IMR-90 (cell line): ENCODE data around the gene SRPK2. TPM values are rescaled to one million over a fixed set of nuclear protein-coding genes. Genes with fewer than 3 reads are reported as not detected.
"Not testable (repeated sequence)": the region's sequence is repeated elsewhere in the genome, so short reads cannot be mapped to it uniquely, and the experiment has no call there.

Experiments used
- ATAC-seq: fragments of 200-7000 bp; cut with Tn5 transposase; 2 replicates; pipeline ENCODE4 v1.9.1; 2020; ENCODE audit warnings: low read depth, mild to moderate bottlenecking, moderate library complexity
- BruUV-seq: library from RNA; stranded (reverse); fragments of 400-500 nt; replicated peaks from 2 replicates; lab custom pipeline; 2021; lab: Mats Ljungman, UMichigan
- CTCF ChIA-PET: fragments of 300-600 bp; formaldehyde crosslinking; extraction: SDS; loops from one replicate; lab custom pipeline; 2021; ENCODE audit warnings: antibody characterized with exemption; lab: Yijun Ruan, JAX
- POLR2A ChIA-PET: fragments of 300-600 bp; sonication (Branson Sonifier 250); formaldehyde crosslinking; loops from one replicate; lab custom pipeline; 2022; ENCODE audit warnings: antibody characterized with exemption; ENCODE audit not compliant: unreplicated experiment; lab: Charles Lee
- DNase-seq: peaks from one replicate; pipeline ENCODE4 v3.0.0; 2013
- H2AFZ ChIP-seq: replicated peaks from 2 replicates; pipeline ENCODE3; 2013; ENCODE audit warnings: low read length, mild to moderate bottlenecking; ENCODE audit not compliant: poor library complexity
- H2AK5ac ChIP-seq: 2 replicates; pipeline ENCODE4 v1.6.1; 2013; ENCODE audit warnings: low read depth, low read length, inconsistent platforms
- H2AK9ac ChIP-seq: replicated peaks from 2 replicates; pipeline ENCODE3; 2013; ENCODE audit warnings: mild to moderate bottlenecking, low read depth, low read length, moderate library complexity; ENCODE audit not compliant: poor library complexity
- H2BK120ac ChIP-seq: 2 replicates; pipeline ENCODE4 v1.6.1; 2013; ENCODE audit warnings: low read depth, low read length, inconsistent platforms
- H2BK15ac ChIP-seq: 3 replicates; pipeline ENCODE4 v1.6.1; 2013; ENCODE audit warnings: low read depth, low read length, inconsistent platforms
- H2BK20ac ChIP-seq: 2 replicates; pipeline ENCODE4 v1.6.1; 2013; ENCODE audit warnings: low read depth, mild to moderate bottlenecking, inconsistent platforms, low read length, moderate library complexity
- H2BK5ac ChIP-seq: 2 replicates; pipeline ENCODE4 v1.6.1; 2013; ENCODE audit warnings: mild to moderate bottlenecking, low read depth, low read length, inconsistent platforms; ENCODE audit not compliant: poor library complexity, severe bottlenecking
- H3K14ac ChIP-seq: replicated peaks from 2 replicates; pipeline ENCODE4 v1.6.1; 2013; ENCODE audit warnings: low read depth, low read length, inconsistent platforms
- H3K18ac ChIP-seq: 2 replicates; pipeline ENCODE4 v1.6.1; 2013; ENCODE audit warnings: low read depth, low read length, control low read depth
- H3K23ac ChIP-seq: 2 replicates; pipeline ENCODE4 v1.6.1; 2013; ENCODE audit warnings: low read depth, low read length, inconsistent platforms
- H3K27ac ChIP-seq: 2 replicates; pipeline ENCODE4 v1.5.1; 2013; ENCODE audit warnings: mild to moderate bottlenecking, control low read depth, low read length; ENCODE audit not compliant: insufficient read depth
- H3K27me3 ChIP-seq: 2 replicates; pipeline ENCODE4 v1.6.1; 2013; ENCODE audit warnings: low read length; ENCODE audit not compliant: control insufficient read depth, insufficient read depth
- H3K36me3 ChIP-seq: 2 replicates; pipeline ENCODE4 v1.6.1; 2013; ENCODE audit warnings: low read length, mixed read lengths; ENCODE audit not compliant: control insufficient read depth, insufficient read depth
- H3K4ac ChIP-seq: 2 replicates; pipeline ENCODE4 v1.6.1; 2013; ENCODE audit warnings: low read depth, low read length, inconsistent platforms
- H3K4me1 ChIP-seq: 2 replicates; pipeline ENCODE4 v1.6.1; 2013; ENCODE audit warnings: low read length, mixed read lengths; ENCODE audit not compliant: control insufficient read depth, insufficient read depth
- H3K4me2 ChIP-seq: 2 replicates; pipeline ENCODE4 v1.6.1; 2013; ENCODE audit warnings: low read depth, mild to moderate bottlenecking, control low read depth, low read length, moderate library complexity
- H3K4me3 ChIP-seq: 2 replicates; pipeline ENCODE4 v1.5.1; 2013; ENCODE audit warnings: low read depth, mild to moderate bottlenecking, control low read depth, low read length, moderate library complexity; ENCODE audit not compliant: insufficient read depth
- H3K56ac ChIP-seq: 2 replicates; pipeline ENCODE4 v1.6.1; 2013; ENCODE audit warnings: low read length, inconsistent platforms; ENCODE audit not compliant: insufficient read depth; ENCODE audit errors: extremely low read depth
- H3K79me1 ChIP-seq, 2 experiments: 2 replicates each; pipeline ENCODE4 v1.6.1; 2013; ENCODE audit warnings: low read length in 2 of 2, inconsistent platforms in 1 of 2, low read depth in 1 of 2
- H3K9ac ChIP-seq: 2 replicates; pipeline ENCODE4 v1.6.1; 2013; ENCODE audit warnings: low read depth, low read length, control low read depth
- H3K9me1 ChIP-seq: 2 replicates; pipeline ENCODE4 v1.6.1; 2013; ENCODE audit warnings: low read length, inconsistent platforms; ENCODE audit not compliant: insufficient read depth
- H3K9me3 ChIP-seq: 2 replicates; pipeline ENCODE4 v1.6.1; 2013; ENCODE audit warnings: low read length; ENCODE audit not compliant: control insufficient read depth, insufficient read depth
- H4K20me1 ChIP-seq: 2 replicates; pipeline ENCODE4 v1.6.1; 2013; ENCODE audit warnings: low read length, inconsistent platforms; ENCODE audit not compliant: insufficient read depth
- H4K5ac ChIP-seq: 2 replicates; pipeline ENCODE4 v1.6.1; 2013; ENCODE audit warnings: mild to moderate bottlenecking, low read depth, low read length, control low read depth
- H4K8ac ChIP-seq, 2 experiments: 2 replicates each; pipeline ENCODE4 v1.6.1; 2013; ENCODE audit warnings: low read depth in 2 of 2, low read length in 2 of 2, control low read depth in 1 of 2, inconsistent platforms in 1 of 2
- H4K91ac ChIP-seq: 2 replicates; pipeline ENCODE4 v1.6.1; 2013; ENCODE audit warnings: low read depth, low read length, inconsistent platforms; ENCODE audit not compliant: insufficient read depth
- WGBS, 2 experiments: methylation state at CpG; one replicate each; pipeline versions ENCODE4 v1.1.5 to v1.1.7; 2013; ENCODE audit warnings: missing lambda C conversion rate in 2 of 2; ENCODE audit not compliant: insufficient read length in 1 of 2; ENCODE audit errors: extremely low coverage in 2 of 2; 5-methylcytosine and 5-hydroxymethylcytosine counted together
- dilution Hi-C: fragments of 300-500 bp; cut with HindIII; formaldehyde crosslinking; loops from one replicate; pipeline ENCODE4 v1.14.3; 2018; ENCODE audit warnings: low sequenced_read_pairs; ENCODE audit not compliant: unreplicated experiment
- in situ Hi-C: fragments of 300-500 bp; cut with MboI; formaldehyde crosslinking; loops from 3 replicates; pipeline ENCODE4 v1.14.3; 2019; ENCODE audit warnings: low sequenced_read_pairs, inconsistent platforms, mixed read lengths
- intact Hi-C: fragments of 100-400 bp; cut with micrococcal nuclease; formaldehyde crosslinking; loops from 2 replicates; pipeline ENCODE4 v1.10.0; 2022
- polyA plus RNA-seq, 3 experiments: library from polyadenylated mRNA; depleted of rRNA; stranded (reverse); fragments of >200 nt; gene quantifications; 2 replicates each; pipeline ENCODE4 v1.2.3, GENCODE V29; 2012; ENCODE audit warnings: low replicate concordance in 1 of 3
- total RNA-seq: library from RNA; depleted of rRNA; stranded (reverse); fragments of >200 nt; gene quantifications from 2 replicates; pipeline ENCODE4 v1.2.3, GENCODE V29; 2012

SRPK2 gene
- total and polyA plus RNA-seq, 2 of the 4 experiments (the other 2 are of a cell fraction): 13.2 to 33.0 TPM

DNA sequence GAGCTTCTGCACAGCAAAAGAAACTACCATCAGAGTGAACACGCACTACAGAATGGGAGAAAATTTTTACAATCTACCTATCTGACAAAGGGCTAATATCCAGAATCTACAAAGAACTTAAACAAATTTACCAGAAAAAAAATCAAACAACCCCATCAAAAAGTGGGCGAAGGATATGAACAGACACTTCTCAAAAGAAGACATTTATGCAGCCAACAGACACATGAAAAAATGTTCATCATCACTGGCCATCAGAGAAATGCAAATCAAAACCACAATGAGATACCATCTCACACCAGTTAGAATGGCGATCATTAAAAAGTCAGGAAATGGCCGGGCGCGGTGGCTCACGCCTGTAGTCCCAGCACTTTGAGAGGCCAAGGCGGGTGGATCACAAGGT lies 26.7 kb downstream of the SRPK2 start:
- H2BK5ac ChIP-seq, H3K14ac ChIP-seq, H3K18ac ChIP-seq, H4K8ac ChIP-seq, ATAC-seq, H3K27ac ChIP-seq, H2BK15ac ChIP-seq, H3K9me3 ChIP-seq, POLR2A ChIA-PET, BruUV-seq, DNase-seq, H3K23ac ChIP-seq, H3K4me1 ChIP-seq, H3K27me3 ChIP-seq, H2AK9ac ChIP-seq, H2BK120ac ChIP-seq, H2AFZ ChIP-seq, intact Hi-C loops, H3K4me2 ChIP-seq, H3K4me3 ChIP-seq, H3K56ac ChIP-seq, in situ Hi-C loops, H4K91ac ChIP-seq, H3K36me3 ChIP-seq, H2BK20ac ChIP-seq, H2AK5ac ChIP-seq, H4K5ac ChIP-seq, H3K4ac ChIP-seq, CTCF ChIA-PET, H3K9me1 ChIP-seq, dilution Hi-C loops, H3K9ac ChIP-seq: not testable (repeated sequence)
- whole genome bisulfite sequencing, 2 experiments: 97% methylated on average over 5 of the region's 8 CpGs; no CpG with 5 or more reads in 1 of the 2 experiments
- Histone ChIP-seq H4K20me1 (peaks cover 35% of the 10 kb centered on the region), H3K79me1 (peaks cover 16 to 45% of the 10 kb centered on the region in 2 experiments)

DNA sequence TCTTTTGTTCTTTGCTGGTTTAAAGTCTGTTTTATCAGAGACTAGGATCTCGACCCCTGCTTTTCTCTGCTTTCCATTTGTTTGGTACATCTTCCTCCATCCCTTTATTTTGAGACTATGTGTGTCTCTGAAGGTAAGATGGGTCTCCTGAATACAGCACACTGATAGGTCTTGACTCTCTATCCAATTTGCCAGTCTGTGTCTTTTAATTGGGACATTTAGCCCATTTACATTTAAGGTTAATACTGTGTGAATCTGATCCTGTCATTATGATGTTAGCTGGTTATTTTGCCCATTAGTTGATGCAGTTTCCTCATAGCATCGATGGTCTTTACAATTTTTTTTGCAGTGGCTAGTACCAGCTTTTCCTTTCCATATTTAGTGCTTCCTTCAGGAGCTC lies 28.6 kb downstream of the SRPK2 start:
- H3K4me3 ChIP-seq, H4K8ac ChIP-seq, H2BK120ac ChIP-seq, intact Hi-C loops, H3K27me3 ChIP-seq, H2BK15ac ChIP-seq, H3K18ac ChIP-seq, H2BK20ac ChIP-seq, H2AK5ac ChIP-seq, H3K27ac ChIP-seq, dilution Hi-C loops, H3K9me1 ChIP-seq, H3K23ac ChIP-seq, in situ Hi-C loops, H3K4ac ChIP-seq, POLR2A ChIA-PET, DNase-seq, H2BK5ac ChIP-seq, H3K14ac ChIP-seq, H3K9ac ChIP-seq, H2AK9ac ChIP-seq, H4K91ac ChIP-seq, H2AFZ ChIP-seq, H3K4me1 ChIP-seq, CTCF ChIA-PET, H3K4me2 ChIP-seq, H3K56ac ChIP-seq, ATAC-seq, H4K5ac ChIP-seq, H3K9me3 ChIP-seq, H3K36me3 ChIP-seq: not testable (repeated sequence)
- no CpG with 5 or more reads among the region's 2 CpGs for WGBS, 2 experiments
- BruUV-seq: TSS peak; percentile 22
- H3K79me1 ChIP-seq: peaks cover 20 to 47% of the 10 kb centered on the region in 2 experiments
- peaks cover 40% of the 10 kb centered on the region for H4K20me1 ChIP-seq
